CD14-positive monocyte (primary cell): ENCODE measurements around the gene OR13C5. TPM values are rescaled to one million over a fixed set of nuclear protein-coding genes. Genes with fewer than 3 reads are reported as not detected.

ENCODE experiments used
- DNase-seq, 3 donors: peaks; one replicate each; pipeline ENCODE4 v3.0.0-alpha.2; 2011 to 2022
- H2AFZ ChIP-seq: 2 replicates; pipeline ENCODE4 v1.6.0; 2012; ENCODE audit warnings: mild to moderate bottlenecking, low read depth, low read length, inconsistent platforms; ENCODE audit not compliant: insufficient read depth, poor library complexity, severe bottlenecking
- H3K27ac ChIP-seq, 2 donors: 1 replicate in 1 of 2; 2 replicates in 1 of 2; pipeline ENCODE4 v1.5.1; 2012 to 2013; ENCODE audit warnings: low read length in 2 of 2, control low read depth in 1 of 2, inconsistent platforms in 1 of 2, low read depth in 1 of 2, mild to moderate bottlenecking in 1 of 2
- H3K27me3 ChIP-seq, 2 donors: one replicate each; pipeline versions ENCODE4 v1.6.0 to v1.6.1; 2011 to 2013; ENCODE audit warnings: low read length in 2 of 2; ENCODE audit not compliant: control insufficient read depth in 2 of 2, insufficient read depth in 2 of 2
- H3K36me3 ChIP-seq, 2 donors: replicated peaks in 1 of 2; 1 replicate in 1 of 2; 2 replicates in 1 of 2; pipeline versions ENCODE4 v1.5.1 to v1.6.1; 2012 to 2013; ENCODE audit warnings: low read length in 2 of 2, control low read depth in 1 of 2, inconsistent platforms in 1 of 2, mild to moderate bottlenecking in 1 of 2; ENCODE audit not compliant: insufficient read depth in 2 of 2, control insufficient read depth in 1 of 2
- H3K4me1 ChIP-seq, 2 donors: 1 replicate in 1 of 2; 2 replicates in 1 of 2; pipeline versions ENCODE4 v1.5.1 to v1.6.1; 2012 to 2013; ENCODE audit warnings: low read length in 2 of 2, control low read depth in 1 of 2, inconsistent platforms in 1 of 2, mild to moderate bottlenecking in 1 of 2, moderate library complexity in 1 of 2; ENCODE audit not compliant: insufficient read depth in 2 of 2, control insufficient read depth in 1 of 2
- H3K4me2 ChIP-seq: replicated peaks from 2 replicates; pipeline ENCODE3; 2012; ENCODE audit warnings: low read length, moderate library complexity, mild to moderate bottlenecking; ENCODE audit not compliant: poor library complexity, severe bottlenecking; ENCODE audit errors: extremely low read depth
- H3K4me3 ChIP-seq, 3 experiments: fragments of 200-600 bp in 1 of 3; sonication (generic) in 1 of 3; replicated peaks in 1 of 3; 1 replicate in 2 of 3; 2 replicates in 1 of 3; pipeline ENCODE4 v1.5.1; 2011 to 2013; ENCODE audit warnings: low read length in 3 of 3, mild to moderate bottlenecking in 3 of 3, control low read depth in 2 of 3, low read depth in 2 of 3, inconsistent platforms in 1 of 3, moderate library complexity in 1 of 3
- H3K79me2 ChIP-seq: 2 replicates; pipeline ENCODE4 v1.6.0; 2012; ENCODE audit warnings: mild to moderate bottlenecking, control low read depth, inconsistent platforms, low read length, moderate library complexity; ENCODE audit not compliant: insufficient read depth
- H3K9ac ChIP-seq: 2 replicates; pipeline ENCODE4 v1.6.0; 2017; ENCODE audit warnings: low read length, mild to moderate bottlenecking; ENCODE audit not compliant: insufficient read depth, poor library complexity, severe bottlenecking
- H3K9me3 ChIP-seq, 2 donors: replicated peaks in 1 of 2; 1 replicate in 1 of 2; 2 replicates in 1 of 2; pipeline versions ENCODE4 v1.5.1 to v1.6.1; 2012 to 2013; ENCODE audit warnings: low read length in 2 of 2, control low read depth in 1 of 2; ENCODE audit not compliant: control insufficient read depth in 1 of 2, insufficient read depth in 1 of 2
- H4K20me1 ChIP-seq: 2 replicates; pipeline ENCODE4 v1.6.0; 2012; ENCODE audit warnings: mild to moderate bottlenecking, low read length, control low read depth, moderate library complexity; ENCODE audit not compliant: insufficient read depth
- H3K27ac Mint-ChIP-seq, 7 donors: one replicate each; pipeline ENCODE4 v1.8.0; 2020; ENCODE audit warnings: mild to moderate bottlenecking in 7 of 7, mixed read lengths in 7 of 7, moderate library complexity in 6 of 7, inconsistent platforms in 2 of 7
- H3K27me3 Mint-ChIP-seq, 3 donors: one replicate each; pipeline ENCODE4 v1.8.0; 2021 to 2022; ENCODE audit warnings: low read depth in 3 of 3, mild to moderate bottlenecking in 3 of 3, mixed read lengths in 3 of 3, moderate library complexity in 3 of 3, inconsistent platforms in 1 of 3
- H3K36me3 Mint-ChIP-seq, 2 donors: one replicate each; pipeline ENCODE4 v1.8.0; 2020; ENCODE audit warnings: mixed read lengths in 2 of 2, inconsistent platforms in 1 of 2, mild to moderate bottlenecking in 1 of 2
- H3K4me1 Mint-ChIP-seq: one replicate; pipeline ENCODE4 v1.8.0; 2020; ENCODE audit warnings: mild to moderate bottlenecking, mixed read lengths
- H3K4me3 Mint-ChIP-seq, 2 donors: one replicate each; pipeline ENCODE4 v1.8.0; 2020; ENCODE audit warnings: mild to moderate bottlenecking in 2 of 2, mixed read lengths in 2 of 2, moderate library complexity in 1 of 2
- H3K9me3 Mint-ChIP-seq, 7 donors: one replicate each; pipeline ENCODE4 v1.8.0; 2020 to 2022; ENCODE audit warnings: mixed read lengths in 7 of 7, mild to moderate bottlenecking in 6 of 7, moderate library complexity in 6 of 7, inconsistent platforms in 2 of 7
- WGBS: methylation state at CpG from one replicate; pipeline ENCODE4 v1.1.5; 2013; ENCODE audit warnings: missing lambda C conversion rate; ENCODE audit not compliant: insufficient coverage; 5-methylcytosine and 5-hydroxymethylcytosine counted together
- intact Hi-C, 2 donors: fragments of 100-400 bp; cut with micrococcal nuclease; formaldehyde crosslinking; loops; one replicate each; pipeline versions ENCODE4 v1.15.0 to v1.15.1; 2023
- polyA plus RNA-seq, 3 donors: library from polyadenylated mRNA; depleted of rRNA in 1 of 3; unstranded in 2 of 3; stranded (reverse) in 1 of 3; fragments of 300-500 nt in 2 of 3; fragments of >200 nt in 1 of 3; fragmentation: Illumina TruSeq in 2 of 3; gene quantifications; 1 replicate in 2 of 3; 2 replicates in 1 of 3; pipeline ENCODE4 v1.2.3, GENCODE V29; 2012 to 2021
- TF ChIP-seq, protein P1 (sequence below): fragments of 200-600 bp; IDR thresholded peaks from one replicate; pipeline ENCODE4 v1.8.0; 2022; ENCODE audit warnings: antibody characterized with exemption, mild to moderate bottlenecking

Gene OR13C5
- polyA plus RNA-seq, 3 donors: not detected

GRCh38 chr9:104568868-104569267, 30.3 kb downstream of the OR13C5 start, which contains the start of gene OR13C8:
Gene OR13C8, plus strand, starts transcription at chr9:104569168. Its CDS starts 0 bp downstream, at chr9:104569168.
- Histone ChIP-seq H4K20me1 (no peaks in the 10 kb centered on the region), H3K9me3 (peaks cover 3 to 9% of the 10 kb centered on the region in 2 donors), H3K36me3 (no peaks in the 10 kb centered on the region), H3K27ac (no peak within 1 kb of the TSS), H3K4me3 (no peak within 1 kb of the TSS), H3K9ac (no peak within 1 kb of the TSS), H3K79me2 (no peaks in the 10 kb centered on the region), H3K4me1 (no peaks in the 10 kb centered on the region), H2AFZ (no peak within 1 kb of the TSS), H3K4me2 (no peak within 1 kb of the TSS), H3K27me3 (no peaks in the 10 kb centered on the region)
- Mint-ChIP-seq H3K9me3 (peaks cover 0 to 18% (median 8%) of the 10 kb centered on the region in 7 donors), H3K4me3 (no peak within 1 kb of the TSS), H3K27ac (no peak within 1 kb of the TSS), H3K27me3 (peaks cover 0 to 2% (median 0%) of the 10 kb centered on the region in 3 donors), H3K36me3 (no peaks in the 10 kb centered on the region), H3K4me1 (no peaks in the 10 kb centered on the region)
- TF ChIP-seq, protein P1, sequence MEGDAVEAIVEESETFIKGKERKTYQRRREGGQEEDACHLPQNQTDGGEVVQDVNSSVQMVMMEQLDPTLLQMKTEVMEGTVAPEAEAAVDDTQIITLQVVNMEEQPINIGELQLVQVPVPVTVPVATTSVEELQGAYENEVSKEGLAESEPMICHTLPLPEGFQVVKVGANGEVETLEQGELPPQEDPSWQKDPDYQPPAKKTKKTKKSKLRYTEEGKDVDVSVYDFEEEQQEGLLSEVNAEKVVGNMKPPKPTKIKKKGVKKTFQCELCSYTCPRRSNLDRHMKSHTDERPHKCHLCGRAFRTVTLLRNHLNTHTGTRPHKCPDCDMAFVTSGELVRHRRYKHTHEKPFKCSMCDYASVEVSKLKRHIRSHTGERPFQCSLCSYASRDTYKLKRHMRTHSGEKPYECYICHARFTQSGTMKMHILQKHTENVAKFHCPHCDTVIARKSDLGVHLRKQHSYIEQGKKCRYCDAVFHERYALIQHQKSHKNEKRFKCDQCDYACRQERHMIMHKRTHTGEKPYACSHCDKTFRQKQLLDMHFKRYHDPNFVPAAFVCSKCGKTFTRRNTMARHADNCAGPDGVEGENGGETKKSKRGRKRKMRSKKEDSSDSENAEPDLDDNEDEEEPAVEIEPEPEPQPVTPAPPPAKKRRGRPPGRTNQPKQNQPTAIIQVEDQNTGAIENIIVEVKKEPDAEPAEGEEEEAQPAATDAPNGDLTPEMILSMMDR: no peak
- intact Hi-C loops: no loop called here
- DNase-seq: no peak
- WGBS: 100% methylated on average over 1 of the region's 4 CpGs

- H3K36me3 Mint-ChIP-seq: no peaks in the 10 kb centered on the region
- peaks cover under 1 to 9% (median 6%) of the 10 kb centered on the region in 7 donors for H3K9me3 Mint-ChIP-seq
- no peaks in the 10 kb centered on the region for H3K36me3 ChIP-seq
- no peaks in the 10 kb centered on the region for H4K20me1 ChIP-seq
- intact Hi-C loops: no loop called here
- WGBS: 71% methylated on average over 1 of the region's 1 CpG
- H3K4me2 ChIP-seq: no peak overlapping the region
- H3K9ac ChIP-seq: no peak overlapping the region
- H3K4me1 Mint-ChIP-seq: no peaks in the 10 kb centered on the region
- H3K9me3 ChIP-seq: peaks cover 2 to 4% of the 10 kb centered on the region in 2 donors
- H3K27ac Mint-ChIP-seq: no peak overlapping the region
- no peak overlapping the region for H3K4me3 ChIP-seq
- H3K27me3 ChIP-seq: no peaks in the 10 kb centered on the region
- no peaks in the 10 kb centered on the region for H3K4me1 ChIP-seq
- no peaks in the 10 kb centered on the region for H3K79me2 ChIP-seq
- H3K27me3 Mint-ChIP-seq: peaks cover 0 to 3% (median 0%) of the 10 kb centered on the region in 3 donors
- TF ChIP-seq, protein P1: no peak
- no peak for DNase-seq
- no peak overlapping the region for H2AFZ ChIP-seq
- H3K4me3 Mint-ChIP-seq: no peak overlapping the region
- H3K27ac ChIP-seq: no peak overlapping the region
Observed at GRCh38 chr9:104564358-104564757, 34.9 kb downstream of the OR13C5 start.
